HG03045 (cell line): ENCODE results near the gene JUNB.
A peak's percentile ranks its signal among the peaks of the same experiment; 100 is the strongest.
"Not testable (repeated sequence)": the region's sequence is repeated elsewhere in the genome, so short reads cannot be mapped to it uniquely, and the experiment has no call there.

Experiments
- ATAC-seq: cut with Tn5 transposase; IDR thresholded peaks from one replicate; pipeline ENCODE4 v1.9.1; 2021; ENCODE audit warnings: mild to moderate bottlenecking, moderate library complexity; ENCODE audit not compliant: unreplicated experiment

Gene JUNB

GRCh38 chr19:12788682-12789097, 2.6 kb upstream of the JUNB start:
- ATAC-seq: no peak

DNA sequence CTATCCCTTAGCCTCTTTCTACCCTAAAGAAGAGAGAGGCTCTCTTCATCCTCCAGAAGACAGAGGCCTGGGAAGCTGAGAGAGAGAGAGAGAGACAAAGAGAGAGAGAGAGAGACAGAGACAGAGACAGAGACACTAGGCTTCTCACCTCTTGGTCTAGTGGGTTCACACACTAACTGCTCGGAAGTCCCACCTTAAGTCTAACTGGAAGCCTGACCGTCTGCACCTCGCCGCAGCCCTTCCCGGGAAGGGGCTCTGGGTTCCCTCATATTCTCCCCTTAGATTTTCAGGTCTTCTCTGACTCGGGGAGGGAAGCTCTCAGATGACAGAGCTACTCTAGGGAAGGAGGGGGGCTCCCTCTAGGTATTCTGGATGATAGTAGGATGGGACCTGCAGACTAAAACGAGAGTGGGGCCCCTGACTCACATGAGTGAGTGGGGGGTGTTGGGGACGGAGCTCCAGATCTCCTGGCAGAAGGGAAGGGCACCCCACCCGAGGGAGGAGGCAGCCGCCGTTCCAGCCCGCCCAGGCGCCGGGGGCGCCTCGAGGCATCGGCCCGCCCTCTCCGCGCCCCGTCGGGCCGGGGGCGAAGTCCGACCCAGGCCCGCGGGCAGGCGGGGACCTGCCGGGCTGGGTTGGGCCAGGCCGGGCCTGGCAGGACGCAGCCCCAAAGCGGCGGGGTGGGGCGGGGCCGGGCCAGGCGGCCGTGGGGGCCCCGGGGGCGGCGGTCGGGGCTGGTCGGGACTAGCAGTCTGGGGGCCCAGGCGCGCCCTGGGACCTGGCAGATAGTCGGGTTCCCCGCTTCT, 2.0 kb upstream of the JUNB start:
- no peak for ATAC-seq

GRCh38 chr19:12789904-12790619, 1.2 kb upstream of the JUNB start:
- ATAC-seq: peak; percentile 36

- ATAC-seq: no peak
Observed at GRCh38 chr19:12790628-12791344, 500 bp upstream of the JUNB start.

DNA sequence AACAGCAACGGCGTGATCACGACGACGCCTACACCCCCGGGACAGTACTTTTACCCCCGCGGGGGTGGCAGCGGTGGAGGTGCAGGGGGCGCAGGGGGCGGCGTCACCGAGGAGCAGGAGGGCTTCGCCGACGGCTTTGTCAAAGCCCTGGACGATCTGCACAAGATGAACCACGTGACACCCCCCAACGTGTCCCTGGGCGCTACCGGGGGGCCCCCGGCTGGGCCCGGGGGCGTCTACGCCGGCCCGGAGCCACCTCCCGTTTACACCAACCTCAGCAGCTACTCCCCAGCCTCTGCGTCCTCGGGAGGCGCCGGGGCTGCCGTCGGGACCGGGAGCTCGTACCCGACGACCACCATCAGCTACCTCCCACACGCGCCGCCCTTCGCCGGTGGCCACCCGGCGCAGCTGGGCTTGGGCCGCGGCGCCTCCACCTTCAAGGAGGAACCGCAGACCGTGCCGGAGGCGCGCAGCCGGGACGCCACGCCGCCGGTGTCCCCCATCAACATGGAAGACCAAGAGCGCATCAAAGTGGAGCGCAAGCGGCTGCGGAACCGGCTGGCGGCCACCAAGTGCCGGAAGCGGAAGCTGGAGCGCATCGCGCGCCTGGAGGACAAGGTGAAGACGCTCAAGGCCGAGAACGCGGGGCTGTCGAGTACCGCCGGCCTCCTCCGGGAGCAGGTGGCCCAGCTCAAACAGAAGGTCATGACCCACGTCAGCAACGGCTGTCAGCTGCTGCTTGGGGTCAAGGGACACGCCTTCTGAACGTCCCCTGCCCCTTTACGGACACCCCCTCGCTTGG, 966 bp downstream of the JUNB start:
- no peak for ATAC-seq

GRCh38 chr19:12792853-12793289, 1.6 kb downstream of the JUNB start:
- no peak for ATAC-seq

GRCh38 chr19:12793290-12794195, 2.3 kb downstream of the JUNB start:
- peak; percentile 36 for ATAC-seq

- ATAC-seq: no peak
Observed at GRCh38 chr19:12794196-12794941, 3.1 kb downstream of the JUNB start.

DNA sequence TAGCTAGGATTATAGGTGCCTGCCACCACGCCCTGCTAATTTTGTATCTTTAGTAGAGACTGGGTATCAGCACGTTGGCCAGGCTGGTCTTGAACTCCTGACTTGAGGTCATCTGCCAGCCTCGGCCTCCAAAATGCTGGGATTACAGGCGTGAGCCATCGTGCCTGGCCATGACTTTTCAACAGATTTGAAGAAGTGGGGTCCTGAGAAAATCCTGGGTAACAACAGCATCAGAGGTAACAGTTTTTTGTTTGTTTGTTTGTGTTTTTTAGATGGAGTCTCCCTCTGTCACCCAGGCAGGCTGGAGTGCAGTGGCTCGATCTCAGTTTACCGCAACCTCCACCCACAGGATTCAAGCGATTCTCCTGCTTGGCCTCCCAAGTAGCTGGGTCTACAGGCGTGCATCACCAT, 3.7 kb downstream of the JUNB start:
- ATAC-seq: no peak

GRCh38 chr19:12796146-12797071, 5.1 kb downstream of the JUNB start:
- ATAC-seq: no peak

DNA sequence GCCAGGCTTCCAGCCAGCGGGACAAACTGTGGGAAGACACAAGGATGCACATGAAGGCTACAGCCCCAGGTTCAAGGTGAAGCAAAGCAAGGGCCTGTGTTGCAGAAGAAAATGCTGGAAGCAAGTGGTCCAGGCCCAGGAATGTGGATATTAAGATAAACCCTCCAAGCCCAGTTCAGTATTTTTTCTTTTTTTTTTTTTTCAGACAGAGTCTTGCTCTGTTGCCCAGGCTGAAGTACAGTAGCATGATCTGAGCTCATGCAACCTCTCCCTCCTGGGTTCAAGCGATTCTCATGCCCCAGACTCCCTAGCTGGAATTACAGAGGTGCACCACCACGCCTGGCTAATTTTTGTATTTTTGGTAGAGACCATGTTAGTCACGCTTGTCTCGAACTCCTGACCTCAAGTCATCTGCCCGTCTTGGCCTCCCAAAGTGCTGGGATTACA, 5.9 kb downstream of the JUNB start:
- no peak for ATAC-seq

DNA sequence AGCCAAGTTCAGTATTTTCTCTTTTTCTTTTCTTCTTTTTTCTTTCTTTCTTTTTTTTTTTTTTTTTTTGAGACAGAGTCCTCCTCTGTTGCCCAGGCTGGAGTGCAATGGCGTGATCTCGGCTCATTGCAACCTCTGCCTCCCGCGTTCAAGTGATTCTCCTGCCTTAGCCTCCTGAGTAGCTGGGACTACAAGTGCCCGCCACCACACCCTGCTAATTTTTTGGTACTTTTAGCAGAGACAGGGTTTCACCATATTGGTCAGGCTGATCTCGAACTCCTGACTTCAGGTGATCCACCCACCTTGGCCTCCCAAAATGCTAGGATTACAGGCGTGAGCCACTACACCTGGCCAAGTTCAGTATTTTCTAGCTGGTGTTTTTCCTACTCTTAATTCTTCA, 6.3 kb downstream of the JUNB start:
- not testable (repeated sequence) for ATAC-seq

DNA sequence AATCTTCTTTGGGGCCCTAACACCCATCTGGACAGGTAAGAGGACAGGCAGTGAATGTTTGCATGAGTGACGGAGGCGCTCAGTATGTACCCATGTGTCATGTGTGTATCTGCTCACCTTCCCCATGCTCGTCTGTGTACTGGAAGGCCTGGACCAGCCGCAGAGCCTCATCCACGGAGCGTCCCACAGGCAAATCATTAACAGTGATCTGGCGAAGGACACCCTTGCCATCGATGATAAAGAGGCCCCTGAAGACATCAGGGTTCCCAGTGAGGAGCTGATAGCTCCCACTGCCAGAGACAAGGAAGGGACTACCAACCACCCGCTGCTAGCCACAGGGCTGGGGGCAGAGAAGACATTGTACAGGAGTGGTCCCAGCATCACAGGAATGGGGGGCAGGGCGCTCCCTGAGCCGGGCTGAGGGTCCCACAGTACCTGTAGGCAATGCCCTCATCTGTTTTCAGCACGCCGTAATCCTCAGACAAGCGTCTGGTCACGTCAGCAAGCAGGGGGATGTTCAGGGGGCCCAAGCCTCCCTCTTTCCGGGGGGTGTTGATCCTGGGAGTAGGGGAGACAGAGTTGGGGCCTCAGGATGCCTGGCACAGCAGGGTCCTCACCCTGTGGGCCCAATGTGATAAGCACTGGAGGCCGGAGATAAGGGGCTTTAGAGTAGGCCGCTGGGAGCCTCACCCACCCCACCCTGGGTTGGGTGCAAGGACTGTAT, 8.6 kb downstream of the JUNB start:
- ATAC-seq: no peak

GRCh38 chr19:12800466-12800770, 9.1 kb downstream of the JUNB start:
- ATAC-seq: no peak

GRCh38 chr19:12800923-12801465, 9.7 kb downstream of the JUNB start:
- no peak for ATAC-seq

DNA sequence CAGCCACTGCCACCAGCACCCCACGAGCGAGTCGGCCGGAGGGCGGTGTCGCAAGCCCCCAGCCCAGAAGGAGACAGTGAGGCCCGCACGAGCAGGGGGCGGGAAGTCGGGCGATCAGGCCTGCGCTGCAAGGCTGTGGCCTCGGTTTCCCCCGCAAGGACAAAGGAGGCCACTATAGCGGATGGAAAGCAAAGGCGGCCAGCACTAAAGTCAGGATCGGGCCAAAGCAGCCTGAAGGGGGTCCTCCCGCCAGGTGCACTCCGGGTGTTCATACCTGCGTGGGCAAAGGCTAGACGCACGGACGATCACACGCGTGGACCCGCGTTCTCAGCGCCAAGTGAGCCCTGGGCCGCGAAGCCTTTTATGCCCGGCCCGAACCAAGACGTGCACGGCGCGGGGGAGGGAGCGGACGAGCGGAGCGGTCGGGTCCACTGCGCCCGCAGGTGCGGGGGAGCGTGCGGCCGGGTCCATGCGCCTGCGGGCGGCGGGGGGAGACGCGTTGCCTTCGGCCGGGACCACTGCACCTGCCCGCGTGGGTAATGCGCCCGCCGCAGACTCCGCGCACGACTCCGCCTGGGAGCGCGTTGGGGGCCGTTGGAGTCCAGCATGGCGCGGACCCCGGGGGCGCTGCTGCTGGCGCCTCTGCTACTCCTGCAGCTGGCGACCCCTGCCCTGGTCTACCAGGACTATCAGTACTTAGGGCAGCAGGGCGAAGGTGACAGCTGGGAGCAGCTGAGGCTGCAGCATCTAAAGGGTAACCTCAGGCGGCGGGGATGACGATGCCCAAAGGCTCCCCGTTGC, 10.4 kb downstream of the JUNB start, which contains the start of the genes PRDX2 and THSD8:
PRDX2 (minus strand) TSS at position 335 of the 801 bp plus-strand sequence. CDS start 539 bp downstream, outside the sequence.
THSD8 (plus strand) TSS at position 604 of the 801 bp plus-strand sequence; CDS start at position 607, 3 bp downstream.
- no peak for ATAC-seq
